Erythroblast (primary cell): ENCODE measurements around the gene PIGU.

Source experiments
- GATA1 ChIP-seq: IDR thresholded peaks from 2 replicates; pipeline ENCODE4 v1.6.1; 2011; ENCODE audit warnings: low read depth, mild to moderate bottlenecking, control low read depth, low read length, moderate library complexity
- POLR2A ChIP-seq: IDR thresholded peaks from 2 replicates; pipeline ENCODE4 v1.6.1; 2011; ENCODE audit warnings: mild to moderate bottlenecking, low read length

GRCh38 chr20:34553366-34553867 lies 123.5 kb downstream of the PIGU start:
- TF ChIP-seq POLR2A (no peak), GATA1 (no peak)
